Parathyroid adenoma (tissue), 2 donors: Measurements from ENCODE around the gene SKIDA1.
A peak's percentile ranks its signal among the peaks of the same experiment; 100 is the strongest.

ENCODE experiments used
- H2AFZ ChIP-seq: fragments of 300-600 bp; sonication (generic); one replicate; pipeline ENCODE4 v1.7.0; 2017; ENCODE audit warnings: antibody characterized with exemption, mild to moderate bottlenecking
- H3K27ac ChIP-seq: fragments of 300-600 bp; sonication (generic); one replicate; pipeline ENCODE4 v1.7.0; 2017
- H3K27me3 ChIP-seq: fragments of 300-600 bp; sonication (generic); one replicate; pipeline ENCODE4 v1.7.0; 2017; ENCODE audit warnings: low read length; ENCODE audit not compliant: control insufficient read depth, insufficient read depth
- H3K36me3 ChIP-seq: fragments of 300-600 bp; sonication (generic); one replicate; pipeline ENCODE4 v1.7.0; 2017; ENCODE audit warnings: low read length; ENCODE audit not compliant: control insufficient read depth, insufficient read depth
- H3K4me1 ChIP-seq: fragments of 300-600 bp; sonication (generic); one replicate; pipeline ENCODE4 v1.7.0; 2017; ENCODE audit warnings: control low read depth
- H3K4me2 ChIP-seq: fragments of 300-600 bp; sonication (generic); one replicate; pipeline ENCODE4 v1.7.0; 2017; ENCODE audit warnings: low read length
- H3K4me3 ChIP-seq: fragments of 300-600 bp; sonication (generic); one replicate; pipeline ENCODE4 v1.7.0; 2017; ENCODE audit warnings: low read depth, low read length
- H3K79me2 ChIP-seq: fragments of 300-600 bp; sonication (generic); one replicate; pipeline ENCODE4 v1.7.0; 2017; ENCODE audit warnings: control low read depth
- H3K9ac ChIP-seq: fragments of 300-600 bp; sonication (generic); one replicate; pipeline ENCODE4 v1.7.0; 2017; ENCODE audit warnings: mild to moderate bottlenecking
- H3K9me3 ChIP-seq: fragments of 300-600 bp; sonication (generic); one replicate; pipeline ENCODE4 v1.7.0; 2017; ENCODE audit warnings: low read length; ENCODE audit not compliant: control insufficient read depth
- TF ChIP-seq, protein P1 (sequence below): fragments of 300-600 bp; sonication (generic); IDR thresholded peaks from one replicate; pipeline ENCODE4 v1.7.0; 2017; ENCODE audit warnings: antibody characterized with exemption, mild to moderate bottlenecking
- donor health status: primary hyperparathyroidism.

The SKIDA1 gene

DNA sequence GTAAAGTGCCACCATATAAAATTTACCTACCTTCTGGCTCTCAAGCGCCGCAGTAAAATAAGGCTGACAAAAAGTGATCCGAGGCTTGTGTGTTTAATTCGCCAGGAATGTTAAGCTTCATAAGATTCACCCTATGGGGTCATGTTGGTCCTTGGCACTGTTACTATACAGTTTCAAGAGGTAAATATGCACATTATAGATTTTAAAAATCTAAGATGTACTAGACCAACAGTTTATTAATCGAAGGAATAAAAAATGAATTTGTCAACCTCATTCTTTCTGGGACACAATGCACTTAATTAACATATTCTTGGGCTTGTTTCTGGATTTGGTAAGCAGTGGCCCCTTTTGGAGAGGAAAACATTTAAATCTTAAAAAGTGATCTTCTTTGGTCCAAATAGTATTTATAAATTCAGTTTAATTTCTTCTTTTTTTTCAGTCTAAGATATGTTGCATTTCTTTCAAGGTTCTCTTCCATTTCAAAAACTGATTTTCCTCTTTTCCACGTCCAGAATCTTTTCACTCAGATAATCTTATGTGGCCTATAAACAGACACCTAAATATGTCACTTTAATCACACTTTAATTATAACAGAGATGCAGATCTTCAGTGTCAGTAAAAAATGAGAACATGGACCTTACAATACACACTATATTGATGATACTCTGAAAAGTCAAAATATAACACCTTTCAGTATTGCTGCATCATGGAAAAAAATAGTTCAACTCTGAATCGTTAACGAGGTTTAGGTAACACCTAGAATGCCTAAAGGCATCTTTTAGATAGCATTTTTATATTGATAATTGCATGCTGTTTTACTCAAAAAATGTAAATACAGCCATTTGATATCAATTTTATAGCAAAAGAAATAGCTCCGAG is 3.8 kb upstream of the SKIDA1 start:
- no peak overlapping the region for H3K4me2 ChIP-seq

DNA sequence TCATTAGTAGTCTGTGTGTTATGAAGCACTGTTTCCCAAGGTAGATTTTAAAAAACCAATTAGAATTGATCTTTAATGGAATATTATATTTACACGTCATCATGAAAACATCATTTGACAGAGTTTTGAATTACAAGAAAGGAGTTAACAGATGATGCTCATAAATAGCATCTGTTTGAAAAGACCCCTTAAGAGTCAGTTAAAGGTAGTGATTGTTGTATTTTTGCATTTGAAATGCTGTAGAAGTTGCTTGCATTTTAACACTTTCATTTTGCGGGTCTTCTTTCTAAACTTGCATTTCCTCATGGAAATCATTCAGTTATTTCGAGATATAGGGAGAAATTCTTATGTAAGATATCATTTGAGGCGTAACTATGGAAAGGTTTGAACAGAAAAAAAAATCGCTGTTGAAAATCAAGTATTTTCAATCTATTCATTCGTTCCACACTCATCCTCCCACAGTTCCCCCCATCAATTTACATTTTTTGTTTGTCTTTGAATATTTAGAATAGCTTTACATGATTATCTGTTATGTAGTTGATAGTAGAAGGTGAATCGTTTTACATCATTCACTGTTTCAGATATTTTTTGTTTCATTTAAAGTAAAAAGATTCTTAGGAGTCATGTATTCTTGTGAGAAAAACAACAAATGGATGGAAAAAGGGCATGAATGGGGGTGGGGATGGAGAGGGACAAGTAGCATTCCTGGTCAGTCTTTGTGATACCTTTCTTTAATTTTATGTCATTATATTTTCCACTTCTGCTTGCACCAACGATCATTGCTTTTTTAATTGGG is 3.0 kb upstream of the SKIDA1 start:
- Histone ChIP-seq H3K79me2 (no peaks in the 10 kb centered on the region), H2AFZ (peak overlapping the region; percentile 92), H3K27me3 (no peaks in the 10 kb centered on the region), H3K9me3 (no peaks in the 10 kb centered on the region), H3K4me3 (peak overlapping the region; percentile 80), H3K36me3 (no peaks in the 10 kb centered on the region), H3K4me2 (peak overlapping the region; percentile 73), H3K4me1 (peaks cover 2% of the 10 kb centered on the region), H3K27ac (peak overlapping the region; percentile 85), H3K9ac (no peak overlapping the region)
- TF ChIP-seq, protein P1, sequence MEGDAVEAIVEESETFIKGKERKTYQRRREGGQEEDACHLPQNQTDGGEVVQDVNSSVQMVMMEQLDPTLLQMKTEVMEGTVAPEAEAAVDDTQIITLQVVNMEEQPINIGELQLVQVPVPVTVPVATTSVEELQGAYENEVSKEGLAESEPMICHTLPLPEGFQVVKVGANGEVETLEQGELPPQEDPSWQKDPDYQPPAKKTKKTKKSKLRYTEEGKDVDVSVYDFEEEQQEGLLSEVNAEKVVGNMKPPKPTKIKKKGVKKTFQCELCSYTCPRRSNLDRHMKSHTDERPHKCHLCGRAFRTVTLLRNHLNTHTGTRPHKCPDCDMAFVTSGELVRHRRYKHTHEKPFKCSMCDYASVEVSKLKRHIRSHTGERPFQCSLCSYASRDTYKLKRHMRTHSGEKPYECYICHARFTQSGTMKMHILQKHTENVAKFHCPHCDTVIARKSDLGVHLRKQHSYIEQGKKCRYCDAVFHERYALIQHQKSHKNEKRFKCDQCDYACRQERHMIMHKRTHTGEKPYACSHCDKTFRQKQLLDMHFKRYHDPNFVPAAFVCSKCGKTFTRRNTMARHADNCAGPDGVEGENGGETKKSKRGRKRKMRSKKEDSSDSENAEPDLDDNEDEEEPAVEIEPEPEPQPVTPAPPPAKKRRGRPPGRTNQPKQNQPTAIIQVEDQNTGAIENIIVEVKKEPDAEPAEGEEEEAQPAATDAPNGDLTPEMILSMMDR, result no peak

More for the DNA sequence above, 3.8 kb upstream of the SKIDA1 start:
- H3K27me3 ChIP-seq, result no peaks in the 10 kb centered on the region
- H3K79me2 ChIP-seq, result no peaks in the 10 kb centered on the region
- H3K9ac ChIP-seq, result no peak overlapping the region
- H3K4me3 ChIP-seq, result no peak overlapping the region
- H3K9me3 ChIP-seq, result no peaks in the 10 kb centered on the region
- H3K36me3 ChIP-seq, result no peaks in the 10 kb centered on the region
- H3K27ac ChIP-seq, result no peak overlapping the region
- H2AFZ ChIP-seq, result no peak overlapping the region
- H3K4me1 ChIP-seq, result no peaks in the 10 kb centered on the region
- TF ChIP-seq, protein P1, result no peak

DNA sequence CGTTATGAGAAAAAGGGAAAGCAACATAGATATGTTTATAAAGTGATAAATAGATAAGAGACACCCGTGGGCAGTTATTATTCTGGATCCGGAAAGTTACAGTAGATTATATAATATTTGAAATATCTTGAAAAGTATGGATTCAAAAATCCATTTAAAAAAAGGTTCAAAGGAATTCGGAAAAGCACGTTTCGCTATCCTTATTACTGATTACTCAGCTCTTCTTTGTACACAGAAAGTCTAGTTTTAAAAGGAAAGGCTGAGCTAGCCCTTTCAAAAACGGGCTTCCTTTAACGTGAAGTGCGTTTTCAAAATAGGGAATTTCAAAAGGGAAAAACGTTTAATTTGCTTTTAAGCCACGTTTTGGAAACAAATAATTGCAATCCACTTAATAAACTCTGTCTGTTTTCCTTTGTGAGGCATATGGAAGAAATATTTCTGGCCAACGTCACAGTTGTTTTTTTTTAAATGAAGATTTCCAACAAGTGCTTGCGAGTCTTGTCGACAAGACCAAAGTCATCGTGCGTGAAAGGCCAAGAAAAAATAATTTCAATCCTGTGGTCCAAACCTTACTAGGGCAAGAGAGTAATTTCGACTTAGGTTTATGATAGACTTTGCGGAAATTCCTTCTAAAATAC is 2.2 kb upstream of the SKIDA1 start:
- Histone ChIP-seq H3K4me3 (peak overlapping the region; percentile 80), H3K79me2 (no peaks in the 10 kb centered on the region), H3K4me2 (peak overlapping the region; percentile 73), H3K36me3 (no peaks in the 10 kb centered on the region), H3K9ac (no peak overlapping the region), H3K9me3 (no peaks in the 10 kb centered on the region), H2AFZ (peak overlapping the region; percentile 92), H3K27ac (peak overlapping the region; percentile 85), H3K4me1 (peaks cover 4% of the 10 kb centered on the region), H3K27me3 (no peaks in the 10 kb centered on the region)
- TF ChIP-seq, protein P1, result no peak

DNA sequence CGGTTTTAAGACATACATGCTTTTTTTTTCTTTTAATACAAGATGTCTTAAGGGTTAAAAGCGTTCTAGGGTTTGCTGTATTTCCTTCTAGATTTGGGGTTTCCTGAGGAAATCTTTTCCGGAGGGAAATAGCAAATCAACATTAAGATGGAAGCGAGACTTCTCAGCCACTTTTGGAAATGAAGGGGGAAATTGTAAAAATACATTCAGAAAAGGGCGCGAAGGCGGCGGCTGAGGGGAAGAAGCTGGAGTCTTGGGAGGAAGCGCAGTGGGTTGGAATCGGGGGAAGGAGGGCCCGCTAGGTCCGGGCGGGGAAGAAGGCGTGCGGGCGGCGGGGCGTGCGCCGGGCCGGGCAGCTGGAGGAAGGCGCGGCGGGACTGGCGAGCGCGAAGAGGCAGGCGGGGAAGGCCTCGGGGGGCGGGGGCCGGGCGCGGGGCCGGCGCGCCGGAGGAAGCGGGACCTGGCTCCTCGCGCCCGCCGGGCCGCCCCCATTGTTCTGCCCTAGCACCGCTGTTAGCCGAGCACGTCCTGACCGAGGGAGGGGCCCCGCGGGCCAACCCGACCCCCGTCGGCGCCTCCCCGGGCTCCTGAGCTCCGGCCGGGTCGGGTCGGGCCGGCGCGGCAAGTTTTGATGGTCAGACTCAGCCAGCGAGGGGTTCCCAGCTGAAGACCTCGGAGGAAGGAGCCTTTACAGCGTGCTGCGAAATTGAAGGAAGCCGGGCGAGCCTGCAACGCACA is 1.5 kb upstream of the SKIDA1 start:
- TF ChIP-seq, protein P1, result no peak
- peak overlapping the region; percentile 85 for H3K27ac ChIP-seq
- H3K27me3 ChIP-seq, result no peaks in the 10 kb centered on the region
- H3K4me1 ChIP-seq, result peaks cover 4% of the 10 kb centered on the region
- no peaks in the 10 kb centered on the region for H3K9me3 ChIP-seq
- no peaks in the 10 kb centered on the region for H3K36me3 ChIP-seq
- H3K4me3 ChIP-seq, result peak overlapping the region; percentile 80
- H3K9ac ChIP-seq, result peak overlapping the region; percentile 0
- peak overlapping the region; percentile 92 for H2AFZ ChIP-seq
- H3K4me2 ChIP-seq, result peak overlapping the region; percentile 73
- H3K79me2 ChIP-seq, result no peaks in the 10 kb centered on the region
